PC-9 (cell line): Measurements from ENCODE around the gene EXOC7. TPM values are rescaled to one million over a fixed set of nuclear protein-coding genes. Genes with fewer than 3 reads are reported as not detected.
A peak's percentile ranks its signal among the peaks of the same experiment; 100 is the strongest.

Experiments used
- BruUV-seq: library from RNA; stranded (reverse); fragments of 400-500 nt; replicated peaks from 2 replicates; lab custom pipeline; 2021; lab: Mats Ljungman, UMichigan
- CTCF ChIA-PET: fragments of 300-600 bp; sonication (Branson Sonifier 250); formaldehyde crosslinking; loops from one replicate; lab custom pipeline; 2022; ENCODE audit warnings: antibody characterized with exemption; lab: Charles Lee
- POLR2A ChIA-PET: fragments of 300-600 bp; sonication (Branson Sonifier 250); formaldehyde crosslinking; loops from one replicate; lab custom pipeline; 2022; ENCODE audit warnings: antibody characterized with exemption; ENCODE audit not compliant: unreplicated experiment; lab: Charles Lee
- DNase-seq, 2 experiments: peaks; one replicate each; pipeline versions ENCODE4 v3.0.0 to v3.0.0-alpha.2; 2015 to 2022; ENCODE audit warnings: mixed read lengths in 1 of 2
- H2AFZ ChIP-seq: fragments of 200-600 bp; sonication (generic); 2 replicates; pipeline ENCODE4 v1.8.1; 2017; ENCODE audit warnings: antibody characterized with exemption
- H3F3A ChIP-seq: fragments of 200-600 bp; sonication (generic); 2 replicates; pipeline ENCODE4 v1.8.1; 2017; ENCODE audit warnings: antibody characterized with exemption, mild to moderate bottlenecking, low read depth; ENCODE audit not compliant: insufficient read depth
- H3K27ac ChIP-seq: fragments of 200-600 bp; sonication (generic); 2 replicates; pipeline ENCODE4 v1.6.1; 2016; ENCODE audit warnings: mixed run types
- H3K27me3 ChIP-seq: fragments of 200-600 bp; sonication (generic); 2 replicates; pipeline ENCODE4 v1.6.1; 2016; ENCODE audit warnings: low read depth, mixed run types; ENCODE audit not compliant: insufficient read depth
- H3K36me3 ChIP-seq: fragments of 200-600 bp; sonication (generic); 2 replicates; pipeline ENCODE4 v1.6.1; 2016; ENCODE audit warnings: low read depth, mixed run types
- H3K4me1 ChIP-seq: fragments of 200-600 bp; sonication (generic); replicated peaks from 2 replicates; pipeline ENCODE4 v1.6.1; 2016; ENCODE audit warnings: mixed run types; ENCODE audit not compliant: insufficient read depth
- H3K4me2 ChIP-seq: fragments of 200-600 bp; sonication (generic); 2 replicates; pipeline ENCODE4 v1.6.1; 2017; ENCODE audit warnings: mixed run types
- H3K4me3 ChIP-seq: fragments of 200-600 bp; sonication (generic); 2 replicates; pipeline ENCODE4 v1.6.1; 2016; ENCODE audit warnings: mixed run types
- H3K79me2 ChIP-seq: fragments of 200-600 bp; sonication (generic); 2 replicates; pipeline ENCODE4 v1.6.1; 2017; ENCODE audit warnings: low read depth, mixed run types
- H3K9me2 ChIP-seq: fragments of 200-600 bp; sonication (generic); 2 replicates; pipeline ENCODE4 v1.8.1; 2017; ENCODE audit warnings: mild to moderate bottlenecking; ENCODE audit not compliant: insufficient read depth
- H3K9me3 ChIP-seq: fragments of 200-600 bp; sonication (generic); 2 replicates; pipeline ENCODE4 v1.8.1; 2016; ENCODE audit warnings: low read depth; ENCODE audit not compliant: insufficient read depth
- H4K20me1 ChIP-seq: fragments of 200-600 bp; sonication (generic); 2 replicates; pipeline ENCODE4 v1.8.1; 2017; ENCODE audit not compliant: insufficient read depth
- EZH2 ChIP-seq: fragments of 200-600 bp; sonication (generic); IDR thresholded peaks from 2 replicates; pipeline ENCODE4 v1.8.0; 2017; ENCODE audit warnings: antibody characterized with exemption, low read depth
- intact Hi-C: fragments of 100-400 bp; cut with micrococcal nuclease; formaldehyde crosslinking; loops from one replicate; pipeline ENCODE4 v1.10.0; 2022; ENCODE audit not compliant: unreplicated experiment
- total RNA-seq: library from RNA; stranded (reverse); gene quantifications from 2 replicates; pipeline ENCODE4 v1.2.3, GENCODE V29; 2021
- TF ChIP-seq, protein P1 (sequence below): fragments of 200-600 bp; sonication (generic); conservative IDR thresholded peaks from 2 replicates; pipeline ENCODE4 v1.6.1; 2017; ENCODE audit warnings: mixed run types, antibody characterized with exemption, mild to moderate bottlenecking, moderate library complexity

Gene EXOC7
- total RNA-seq, 1 experiment from 2014 or later = 131 TPM

DNA sequence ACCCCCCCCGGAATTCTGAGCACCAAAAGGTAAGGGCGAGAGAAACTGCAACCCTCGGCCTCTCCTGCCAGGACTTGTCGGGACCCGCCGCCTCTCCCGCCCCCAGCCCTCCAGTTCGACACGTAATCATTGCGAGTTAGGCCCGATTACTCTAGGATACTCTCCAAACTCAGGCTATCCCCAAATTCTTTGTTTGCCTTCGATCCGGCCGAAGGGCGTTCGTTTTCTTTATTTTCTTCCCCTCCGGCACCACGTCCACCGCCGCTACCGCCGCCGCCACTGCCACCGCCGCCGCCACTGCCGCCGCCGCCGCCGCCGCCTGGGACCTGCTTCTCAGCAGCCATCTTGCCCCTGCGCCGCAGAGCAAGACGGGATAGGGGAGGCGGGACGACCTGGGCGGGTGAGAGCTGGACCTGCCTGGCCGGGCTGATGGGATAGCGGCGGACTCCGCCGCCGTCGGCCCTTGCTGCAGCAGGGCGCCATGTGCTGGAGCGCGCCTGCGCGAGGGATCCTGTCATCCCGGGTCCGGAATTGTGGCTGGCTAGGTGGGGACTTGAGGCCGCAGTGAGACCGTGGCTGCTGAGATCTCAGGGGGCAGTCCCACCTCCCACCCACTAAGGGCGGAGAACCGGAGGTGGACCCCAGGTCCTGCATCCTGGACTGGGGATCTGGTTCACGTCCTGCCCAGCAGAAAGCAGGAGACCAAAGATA, 31.3 kb downstream of the EXOC7 start, which contains the start of gene SRP68:
TSS of gene SRP68 (minus strand) at position 370 of the 711 bp plus-strand sequence. CDS start at position 344, 26 bp downstream.
- BruUV-seq = no TSS peak
- Histone ChIP-seq H3F3A (no peaks in the 10 kb centered on the region; the same call in 1 of the 2 replicates), H2AFZ (peak within 1 kb of the TSS; percentile 91), H4K20me1 (peaks cover 9% of the 10 kb centered on the region; the same call in 1 of the 2 replicates), H3K79me2 (peaks cover 44% of the 10 kb centered on the region), H3K4me3 (peak within 1 kb of the TSS; percentile 83), H3K9me3 (no peaks in the 10 kb centered on the region), H3K9me2 (no peaks in the 10 kb centered on the region), H3K36me3 (no peaks in the 10 kb centered on the region), H3K4me1 (peaks cover 9% of the 10 kb centered on the region; the same call in 1 of the 2 replicates), H3K4me2 (peak within 1 kb of the TSS; percentile 95), H3K27ac (peak within 1 kb of the TSS; percentile 45), H3K27me3 (no peaks in the 10 kb centered on the region; the same call in 1 of the 2 replicates)
- intact Hi-C loops = no loop called here
- no peak for TF ChIP-seq EZH2
- TF ChIP-seq, protein P1, sequence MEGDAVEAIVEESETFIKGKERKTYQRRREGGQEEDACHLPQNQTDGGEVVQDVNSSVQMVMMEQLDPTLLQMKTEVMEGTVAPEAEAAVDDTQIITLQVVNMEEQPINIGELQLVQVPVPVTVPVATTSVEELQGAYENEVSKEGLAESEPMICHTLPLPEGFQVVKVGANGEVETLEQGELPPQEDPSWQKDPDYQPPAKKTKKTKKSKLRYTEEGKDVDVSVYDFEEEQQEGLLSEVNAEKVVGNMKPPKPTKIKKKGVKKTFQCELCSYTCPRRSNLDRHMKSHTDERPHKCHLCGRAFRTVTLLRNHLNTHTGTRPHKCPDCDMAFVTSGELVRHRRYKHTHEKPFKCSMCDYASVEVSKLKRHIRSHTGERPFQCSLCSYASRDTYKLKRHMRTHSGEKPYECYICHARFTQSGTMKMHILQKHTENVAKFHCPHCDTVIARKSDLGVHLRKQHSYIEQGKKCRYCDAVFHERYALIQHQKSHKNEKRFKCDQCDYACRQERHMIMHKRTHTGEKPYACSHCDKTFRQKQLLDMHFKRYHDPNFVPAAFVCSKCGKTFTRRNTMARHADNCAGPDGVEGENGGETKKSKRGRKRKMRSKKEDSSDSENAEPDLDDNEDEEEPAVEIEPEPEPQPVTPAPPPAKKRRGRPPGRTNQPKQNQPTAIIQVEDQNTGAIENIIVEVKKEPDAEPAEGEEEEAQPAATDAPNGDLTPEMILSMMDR = no peak
- CTCF ChIA-PET = interaction anchor here (0.5 to 0.7 kb wide), 2 partner anchors 37 to 712 kb away, joined by 3 to 18 read pairs; no protein-coding TSS in a partner anchor
- DNase-seq = peak; percentile 72 to 90
- POLR2A ChIA-PET = interaction anchor here (0.5 to 0.6 kb wide), 2 partner anchors 32 to 193 kb away, joined by 6 to 8 read pairs; partner anchors contain the start of genes EXOC7 and UBALD2

DNA sequence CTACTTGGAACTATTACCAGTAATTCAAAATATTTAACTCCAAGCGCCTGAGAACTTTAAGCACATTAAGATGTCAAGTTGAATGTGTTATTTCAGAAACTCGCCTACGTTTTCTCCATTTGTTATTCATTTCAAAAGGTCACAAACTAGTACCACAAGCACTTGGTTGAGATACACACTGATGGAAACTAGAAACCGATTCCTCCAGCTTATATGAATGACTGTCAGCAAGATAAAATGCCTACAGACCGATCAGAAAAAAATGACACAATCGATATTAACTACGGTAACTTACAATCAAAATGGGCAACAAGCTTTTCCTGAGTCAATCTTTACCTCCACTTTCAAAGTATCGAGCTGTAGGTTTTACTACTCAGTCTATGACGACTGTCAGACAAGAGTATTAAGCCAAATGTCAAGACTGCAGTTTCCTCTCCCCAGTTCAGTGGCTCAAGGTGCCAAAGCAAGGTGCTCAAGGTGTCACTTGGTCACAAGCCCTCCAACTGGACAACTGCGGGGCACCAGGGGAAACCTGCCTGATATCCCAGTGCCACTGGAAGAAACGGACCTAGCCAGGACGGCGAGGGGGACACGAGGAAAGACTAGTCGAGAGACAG, 31.9 kb downstream of the EXOC7 start:
- Histone ChIP-seq H4K20me1 (peaks cover 9% of the 10 kb centered on the region; the same call in 1 of the 2 replicates), H3K9me3 (no peaks in the 10 kb centered on the region), H3K27ac (peak overlapping the region; percentile 45), H3K4me3 (peak overlapping the region; percentile 83), H3K79me2 (peaks cover 47% of the 10 kb centered on the region), H3K36me3 (no peaks in the 10 kb centered on the region), H2AFZ (peak overlapping the region; percentile 91; the same call in 1 of the 2 replicates), H3K4me1 (peaks cover 9% of the 10 kb centered on the region; the same call in 1 of the 2 replicates), H3K27me3 (no peaks in the 10 kb centered on the region; the same call in 1 of the 2 replicates), H3K9me2 (no peaks in the 10 kb centered on the region), H3F3A (no peaks in the 10 kb centered on the region; the same call in 1 of the 2 replicates), H3K4me2 (peak overlapping the region; percentile 95)
- ChIA-PET CTCF (interaction anchor here (0.5 to 0.7 kb wide), 2 partner anchors 38 to 711 kb away, joined by 3 to 18 read pairs; no protein-coding TSS in a partner anchor), POLR2A (interaction anchor here (0.7 kb wide), 1 partner anchor 32 kb away, joined by 20 read pairs; the partner anchor contains the start of gene EXOC7)
- no peak for DNase-seq
- intact Hi-C loops = no loop called here
- TF ChIP-seq EZH2 = no peak
- TF ChIP-seq, protein P1 = no peak
- TSS peak; percentile 65 for BruUV-seq

DNA sequence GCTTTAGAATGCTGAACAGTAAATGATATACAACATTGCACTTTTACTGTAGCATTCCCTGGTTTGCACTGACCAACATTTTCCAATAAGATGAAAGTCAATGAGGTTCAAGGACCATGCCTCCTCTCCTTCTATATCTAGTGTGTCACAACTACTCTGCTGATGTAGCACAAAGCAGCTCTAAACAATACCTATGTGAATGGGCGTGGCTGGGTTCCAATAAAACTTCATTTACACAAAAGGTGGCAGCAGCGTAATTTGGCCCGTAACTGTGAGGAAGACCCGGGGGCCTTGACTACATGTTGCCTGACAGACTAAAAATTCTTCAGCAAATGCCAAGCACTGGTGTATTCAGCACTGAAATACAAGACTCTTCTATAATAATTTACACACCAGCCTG, 37.8 kb downstream of the EXOC7 start:
- intact Hi-C loops = no loop called here
- H3K9me2 ChIP-seq = no peaks in the 10 kb centered on the region
- BruUV-seq = no TSS peak
- ChIA-PET CTCF (no interaction called here), POLR2A (no interaction called here)
- H3K27ac ChIP-seq = no peak overlapping the region
- no peaks in the 10 kb centered on the region for H3K27me3 ChIP-seq
- H3K4me3 ChIP-seq = no peak overlapping the region
- peaks cover 7% of the 10 kb centered on the region; the same call in 1 of the 2 replicates for H3F3A ChIP-seq
- peaks cover 3% of the 10 kb centered on the region; the same call in 1 of the 2 replicates for H3K4me1 ChIP-seq
- peaks cover under 1% of the 10 kb centered on the region; the same call in 1 of the 2 replicates for H4K20me1 ChIP-seq
- no peaks in the 10 kb centered on the region for H3K9me3 ChIP-seq
- 0 out of 2 replicates have a peak, but pooled peaks cover 7% of the 10 kb centered on the region for H3K36me3 ChIP-seq
- TF ChIP-seq, protein P1 = no peak
- no peak for TF ChIP-seq EZH2
- H3K79me2 ChIP-seq = peaks cover 28% of the 10 kb centered on the region
- no peak for DNase-seq
- no peak overlapping the region for H2AFZ ChIP-seq
- no peak overlapping the region for H3K4me2 ChIP-seq
